Measurements from ENCODE around the gene UBE2E2. TPM values are rescaled to one million over a fixed set of nuclear protein-coding genes. Genes with fewer than 3 reads are reported as not detected.

UBE2E2 gene
- total RNA-seq, 3 donors from 2014 or later, result 31.5 to 96.2 (median 59.7) TPM

DNA sequence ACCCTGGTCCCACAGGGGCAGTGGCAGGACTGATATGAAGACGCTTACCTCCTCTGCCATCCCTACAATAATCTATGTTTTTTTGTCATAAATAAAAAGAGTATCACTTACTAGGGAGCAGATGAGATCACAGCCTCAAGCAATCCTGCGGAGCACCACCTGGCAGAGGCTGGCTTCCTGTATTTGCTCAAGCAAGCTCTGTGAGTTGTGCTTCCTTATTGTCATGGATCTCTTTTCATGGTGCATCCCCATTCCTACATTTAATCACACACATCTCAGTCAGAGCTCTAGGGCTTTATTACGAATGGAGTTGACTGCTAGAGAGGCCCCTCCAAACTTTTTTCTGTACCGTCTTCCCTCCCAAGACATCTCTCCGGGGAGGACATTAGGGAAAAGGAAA lies 186.0 kb downstream of the UBE2E2 start:
- no peak overlapping the region for H3K4me3 ChIP-seq
- no peaks in the 10 kb centered on the region for H3K36me3 ChIP-seq
- no peak overlapping the region for H3K27ac ChIP-seq
- H3K9me3 ChIP-seq, result no peaks in the 10 kb centered on the region
- no peaks in the 10 kb centered on the region for H3K4me1 ChIP-seq
- intact Hi-C loops (cut with DNase I; ENCODE audit: low total_unique reads), result no loop called here
- TF ChIP-seq, protein P1, sequence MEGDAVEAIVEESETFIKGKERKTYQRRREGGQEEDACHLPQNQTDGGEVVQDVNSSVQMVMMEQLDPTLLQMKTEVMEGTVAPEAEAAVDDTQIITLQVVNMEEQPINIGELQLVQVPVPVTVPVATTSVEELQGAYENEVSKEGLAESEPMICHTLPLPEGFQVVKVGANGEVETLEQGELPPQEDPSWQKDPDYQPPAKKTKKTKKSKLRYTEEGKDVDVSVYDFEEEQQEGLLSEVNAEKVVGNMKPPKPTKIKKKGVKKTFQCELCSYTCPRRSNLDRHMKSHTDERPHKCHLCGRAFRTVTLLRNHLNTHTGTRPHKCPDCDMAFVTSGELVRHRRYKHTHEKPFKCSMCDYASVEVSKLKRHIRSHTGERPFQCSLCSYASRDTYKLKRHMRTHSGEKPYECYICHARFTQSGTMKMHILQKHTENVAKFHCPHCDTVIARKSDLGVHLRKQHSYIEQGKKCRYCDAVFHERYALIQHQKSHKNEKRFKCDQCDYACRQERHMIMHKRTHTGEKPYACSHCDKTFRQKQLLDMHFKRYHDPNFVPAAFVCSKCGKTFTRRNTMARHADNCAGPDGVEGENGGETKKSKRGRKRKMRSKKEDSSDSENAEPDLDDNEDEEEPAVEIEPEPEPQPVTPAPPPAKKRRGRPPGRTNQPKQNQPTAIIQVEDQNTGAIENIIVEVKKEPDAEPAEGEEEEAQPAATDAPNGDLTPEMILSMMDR (IDR thresholded peaks at IDR 0.05), result no peak
- no peak for TF ChIP-seq POLR2AphosphoS5 (IDR thresholded peaks at IDR 0.05)
- TF ChIP-seq POLR2A (IDR thresholded peaks at IDR 0.05), result no peak
- no peaks in the 10 kb centered on the region for H3K27me3 ChIP-seq
- peak; percentile 56 to 58 for DNase-seq (ENCODE audit: low spot score in 2 of 2)

DNA sequence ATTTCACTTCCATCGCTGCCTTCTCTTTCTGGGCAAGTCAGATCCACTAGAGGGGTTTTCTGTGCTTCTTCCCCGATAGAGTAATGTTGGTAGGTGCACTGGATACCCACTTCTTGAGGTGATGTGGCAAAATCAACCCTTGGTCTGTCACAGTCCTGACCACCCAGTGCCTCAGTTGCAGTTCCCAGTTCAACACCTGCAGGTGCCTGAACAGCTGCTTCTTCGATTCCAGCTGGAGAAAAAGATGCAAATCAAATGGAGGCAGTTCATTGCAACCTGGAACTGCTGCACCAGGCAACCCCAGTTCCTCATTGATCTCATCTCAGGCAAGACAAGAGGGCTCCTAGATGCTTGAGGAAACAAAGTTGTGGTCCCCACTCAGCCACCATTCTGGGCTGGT lies 186.6 kb downstream of the UBE2E2 start:
- DNase-seq (ENCODE audit: low spot score in 2 of 2), result no peak
- Histone ChIP-seq H3K4me1 (no peaks in the 10 kb centered on the region), H3K36me3 (no peaks in the 10 kb centered on the region), H3K27ac (no peak overlapping the region), H3K9me3 (no peaks in the 10 kb centered on the region), H3K27me3 (no peaks in the 10 kb centered on the region), H3K4me3 (no peak overlapping the region)
- TF ChIP-seq POLR2AphosphoS5 (IDR thresholded peaks at IDR 0.05), result no peak
- TF ChIP-seq, protein P1 (IDR thresholded peaks at IDR 0.05), result no peak
- TF ChIP-seq POLR2A (IDR thresholded peaks at IDR 0.05), result no peak
- intact Hi-C loops (cut with DNase I; ENCODE audit: low total_unique reads), result no loop called here

DNA sequence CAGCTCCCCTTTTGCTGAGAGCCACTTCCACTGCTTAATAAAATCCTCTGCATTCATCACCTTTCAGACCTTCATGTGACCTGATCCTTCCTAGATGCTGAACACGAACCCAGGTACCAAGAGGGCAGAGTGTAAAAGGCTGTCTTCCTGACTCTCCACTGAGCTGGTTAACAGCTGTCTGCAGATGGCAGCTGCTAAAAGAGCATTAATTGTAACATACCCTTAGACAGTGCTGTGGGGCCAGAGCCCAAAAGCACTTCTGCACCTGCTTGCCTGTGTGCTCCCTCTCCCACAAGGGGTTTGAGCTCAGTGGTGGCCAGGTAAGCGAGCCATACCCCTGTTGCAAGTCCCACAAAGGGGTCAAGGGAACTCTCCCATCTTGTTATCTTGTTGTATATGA lies 187.3 kb downstream of the UBE2E2 start:
- Histone ChIP-seq H3K4me3 (no peak overlapping the region), H3K4me1 (no peaks in the 10 kb centered on the region), H3K27ac (no peak overlapping the region), H3K27me3 (no peaks in the 10 kb centered on the region), H3K9me3 (no peaks in the 10 kb centered on the region), H3K36me3 (no peaks in the 10 kb centered on the region)
- DNase-seq (ENCODE audit: low spot score in 2 of 2), result no peak
- TF ChIP-seq POLR2A (IDR thresholded peaks at IDR 0.05), result no peak
- no peak for TF ChIP-seq POLR2AphosphoS5 (IDR thresholded peaks at IDR 0.05)
- TF ChIP-seq, protein P1 (IDR thresholded peaks at IDR 0.05), result no peak
- intact Hi-C loops (cut with DNase I; ENCODE audit: low total_unique reads), result no loop called here

DNA sequence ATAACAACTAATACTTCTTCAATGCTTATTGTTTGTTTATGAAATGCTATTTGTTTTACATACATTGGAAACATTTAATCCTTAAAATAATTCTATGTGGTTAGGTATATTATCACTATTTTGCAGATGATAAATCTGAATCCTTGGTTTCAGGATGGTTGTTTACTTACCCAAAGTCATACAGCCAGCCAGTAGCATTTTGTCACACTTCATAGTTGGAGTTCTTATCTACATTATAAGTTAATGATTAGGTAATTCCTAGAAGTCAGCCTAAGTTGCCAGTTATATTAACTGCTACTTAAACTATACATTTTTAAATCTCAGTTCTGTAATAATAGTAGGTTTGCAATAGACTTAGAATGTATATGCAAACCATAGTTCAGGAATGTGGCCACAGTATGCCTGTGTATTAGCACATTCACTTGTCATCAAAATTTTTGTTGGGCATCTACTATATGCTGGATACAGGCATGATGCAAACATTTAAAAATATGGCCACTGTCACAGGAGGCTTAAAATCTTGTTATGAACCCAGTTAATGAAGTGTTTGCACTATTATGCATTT lies 187.9 kb downstream of the UBE2E2 start:
- no peak for TF ChIP-seq POLR2AphosphoS5 (IDR thresholded peaks at IDR 0.05)
- TF ChIP-seq, protein P1 (IDR thresholded peaks at IDR 0.05), result no peak
- TF ChIP-seq POLR2A (IDR thresholded peaks at IDR 0.05), result no peak
- H3K36me3 ChIP-seq, result no peaks in the 10 kb centered on the region

DNA sequence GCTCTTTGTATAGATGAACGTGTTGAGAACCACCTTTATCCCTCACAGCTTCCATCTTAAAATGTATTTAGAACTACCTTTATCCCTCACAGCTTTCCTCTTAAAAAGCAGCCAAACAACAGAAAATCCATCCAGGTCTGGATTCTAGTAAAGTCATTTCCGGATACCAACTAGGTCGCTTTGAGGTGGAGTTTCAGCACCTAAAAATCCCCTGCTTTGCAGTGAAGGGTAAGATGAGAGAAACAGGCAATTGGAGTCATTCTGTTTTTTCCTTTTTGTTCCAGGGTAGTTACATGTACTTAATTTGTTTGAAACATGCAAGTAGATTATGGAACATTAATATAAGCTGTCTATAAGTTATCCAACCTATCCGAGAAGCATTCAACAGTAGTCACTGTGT lies 192.0 kb downstream of the UBE2E2 start:
- no peaks in the 10 kb centered on the region for H3K9me3 ChIP-seq
- no peak for TF ChIP-seq POLR2A (IDR thresholded peaks at IDR 0.05)
- TF ChIP-seq, protein P1 (IDR thresholded peaks at IDR 0.05), result no peak
- no peak for TF ChIP-seq POLR2AphosphoS5 (IDR thresholded peaks at IDR 0.05)
- no peak overlapping the region for H3K27ac ChIP-seq
- no peaks in the 10 kb centered on the region for H3K27me3 ChIP-seq
- H3K4me1 ChIP-seq, result no peaks in the 10 kb centered on the region
- no peak for DNase-seq (ENCODE audit: low spot score in 2 of 2)
- intact Hi-C loops (cut with DNase I; ENCODE audit: low total_unique reads), result no loop called here
- H3K36me3 ChIP-seq, result no peaks in the 10 kb centered on the region
- H3K4me3 ChIP-seq, result no peak overlapping the region

More for the DNA sequence above, 187.9 kb downstream of the UBE2E2 start:
- Histone ChIP-seq H3K9me3 (no peaks in the 10 kb centered on the region), H3K27ac (no peak overlapping the region), H3K27me3 (no peaks in the 10 kb centered on the region), H3K4me1 (no peaks in the 10 kb centered on the region), H3K4me3 (no peak overlapping the region)
- no peak for DNase-seq (ENCODE audit: low spot score in 2 of 2)
- intact Hi-C loops (cut with DNase I; ENCODE audit: low total_unique reads), result no loop called here
